Measurements from ENCODE around the gene SMAD1.

Gene SMAD1

GRCh38 chr4:145545031-145545430, 63.4 kb downstream of the SMAD1 start:
- no peak overlapping the region for H3K4me3 ChIP-seq (replicated peaks; ENCODE audit: low read depth, low read length)
- no peak for DNase-seq (ENCODE audit: extremely low read depth, low read depth)
- TF ChIP-seq, protein P1, sequence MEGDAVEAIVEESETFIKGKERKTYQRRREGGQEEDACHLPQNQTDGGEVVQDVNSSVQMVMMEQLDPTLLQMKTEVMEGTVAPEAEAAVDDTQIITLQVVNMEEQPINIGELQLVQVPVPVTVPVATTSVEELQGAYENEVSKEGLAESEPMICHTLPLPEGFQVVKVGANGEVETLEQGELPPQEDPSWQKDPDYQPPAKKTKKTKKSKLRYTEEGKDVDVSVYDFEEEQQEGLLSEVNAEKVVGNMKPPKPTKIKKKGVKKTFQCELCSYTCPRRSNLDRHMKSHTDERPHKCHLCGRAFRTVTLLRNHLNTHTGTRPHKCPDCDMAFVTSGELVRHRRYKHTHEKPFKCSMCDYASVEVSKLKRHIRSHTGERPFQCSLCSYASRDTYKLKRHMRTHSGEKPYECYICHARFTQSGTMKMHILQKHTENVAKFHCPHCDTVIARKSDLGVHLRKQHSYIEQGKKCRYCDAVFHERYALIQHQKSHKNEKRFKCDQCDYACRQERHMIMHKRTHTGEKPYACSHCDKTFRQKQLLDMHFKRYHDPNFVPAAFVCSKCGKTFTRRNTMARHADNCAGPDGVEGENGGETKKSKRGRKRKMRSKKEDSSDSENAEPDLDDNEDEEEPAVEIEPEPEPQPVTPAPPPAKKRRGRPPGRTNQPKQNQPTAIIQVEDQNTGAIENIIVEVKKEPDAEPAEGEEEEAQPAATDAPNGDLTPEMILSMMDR (IDR thresholded peaks at IDR 0.05; ENCODE audit: low read depth, low read length, missing control alignments), result no peak

DNA sequence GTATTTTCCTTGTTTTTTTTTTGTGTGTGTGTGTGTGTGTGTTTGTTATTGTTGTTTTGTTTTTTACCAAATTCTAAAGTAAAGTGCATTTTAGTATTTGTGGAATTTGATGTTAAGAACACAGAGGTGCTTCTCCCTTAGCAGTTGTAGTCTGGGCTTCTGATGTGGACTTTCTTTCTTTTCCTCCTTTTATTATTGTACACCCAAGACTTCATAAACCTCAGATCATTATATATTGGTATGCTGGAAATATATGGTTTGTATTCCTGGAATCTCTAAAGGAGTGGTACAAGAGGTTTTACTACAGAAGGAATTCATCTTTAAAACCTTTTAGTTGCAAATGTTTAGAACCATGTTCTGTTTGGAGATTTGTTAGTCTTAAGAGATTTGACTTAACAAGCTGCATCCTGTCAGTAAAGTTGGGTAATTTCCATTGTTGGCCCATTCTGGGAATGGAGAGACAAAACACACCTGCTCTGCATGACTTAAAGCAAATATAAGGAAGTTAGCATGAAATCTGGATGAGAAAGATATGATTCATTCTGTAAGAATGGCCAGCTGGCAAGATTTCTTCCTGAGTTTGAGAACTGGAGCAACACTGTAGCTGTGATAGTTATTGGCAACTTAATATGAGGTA, 64.0 kb downstream of the SMAD1 start:
- TF ChIP-seq, protein P1 (IDR thresholded peaks at IDR 0.05; ENCODE audit: low read depth, low read length, missing control alignments), result no peak
- peak; percentile 82 for DNase-seq (ENCODE audit: extremely low read depth, low read depth)
- H3K4me3 ChIP-seq (replicated peaks; ENCODE audit: low read depth, low read length), result no peak overlapping the region

DNA sequence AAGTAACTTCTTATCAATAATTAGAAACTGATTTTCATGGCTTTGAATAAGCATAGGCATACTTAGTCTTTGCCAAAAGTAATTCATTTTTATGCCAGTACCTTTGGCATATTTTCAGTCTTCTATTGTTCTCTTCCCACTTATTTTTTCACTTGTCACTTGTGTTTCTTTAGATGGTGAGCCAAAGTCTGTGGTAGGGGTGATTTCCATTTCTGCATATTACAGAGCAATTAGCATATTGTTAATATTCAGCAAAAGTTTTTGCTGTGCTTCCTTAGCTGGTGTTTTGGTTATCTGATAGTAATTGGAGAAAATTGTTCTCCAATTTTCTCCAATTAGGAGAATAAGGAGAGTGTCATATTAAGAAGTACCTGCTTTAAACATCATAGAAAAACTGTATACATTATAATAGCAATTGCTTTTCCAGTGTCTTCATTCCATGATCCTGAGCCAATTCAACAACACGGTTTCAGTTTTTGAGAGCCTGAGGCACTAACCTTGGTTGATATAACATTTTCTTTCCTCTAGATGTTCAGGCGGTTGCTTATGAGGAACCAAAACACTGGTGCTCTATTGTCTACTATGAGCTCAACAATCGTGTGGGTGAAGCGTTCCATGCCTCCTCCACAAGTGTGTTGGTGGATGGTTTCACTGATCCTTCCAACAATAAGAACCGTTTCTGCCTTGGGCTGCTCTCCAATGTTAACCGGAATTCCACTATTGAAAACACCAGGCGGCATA, 64.7 kb downstream of the SMAD1 start:
- TF ChIP-seq, protein P1 (IDR thresholded peaks at IDR 0.05; ENCODE audit: low read depth, low read length, missing control alignments), result no peak
- no peak for DNase-seq (ENCODE audit: extremely low read depth, low read depth)
- no peak overlapping the region for H3K4me3 ChIP-seq (replicated peaks; ENCODE audit: low read depth, low read length)

DNA sequence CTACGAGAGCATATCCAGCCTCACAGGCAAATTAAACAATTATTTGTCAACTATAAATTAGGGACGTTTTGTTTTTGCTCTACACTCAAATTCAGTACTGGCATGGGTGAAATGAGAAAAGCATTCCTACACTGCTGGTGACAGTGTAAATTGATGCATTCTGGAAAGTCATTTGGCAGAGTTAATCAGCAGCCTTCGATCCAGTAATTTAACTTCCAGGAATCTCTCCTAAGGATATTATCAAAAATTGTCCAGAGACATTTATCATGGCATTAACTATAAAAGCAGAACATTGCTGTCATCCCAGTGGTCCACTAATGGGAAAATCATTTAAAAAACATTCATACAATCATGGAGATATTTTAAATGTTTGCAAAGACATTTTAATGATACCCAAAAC, 70.0 kb downstream of the SMAD1 start:
- TF ChIP-seq, protein P1 (IDR thresholded peaks at IDR 0.05; ENCODE audit: low read depth, low read length, missing control alignments), result no peak
- no peak overlapping the region for H3K4me3 ChIP-seq (replicated peaks; ENCODE audit: low read depth, low read length)

GRCh38 chr4:145552181-145552822, 70.6 kb downstream of the SMAD1 start:
- H3K4me3 ChIP-seq (replicated peaks; ENCODE audit: low read depth, low read length), result no peak overlapping the region
- no peak for DNase-seq (ENCODE audit: extremely low read depth, low read depth)
- TF ChIP-seq, protein P1 (IDR thresholded peaks at IDR 0.05; ENCODE audit: low read depth, low read length, missing control alignments), result no peak

More for the DNA sequence above, 70.0 kb downstream of the SMAD1 start:
- DNase-seq (ENCODE audit: extremely low read depth, low read depth), result no peak

- TF ChIP-seq, protein P1 (IDR thresholded peaks at IDR 0.05; ENCODE audit: low read depth, low read length, missing control alignments), result no peak
- no peak overlapping the region for H3K4me3 ChIP-seq (replicated peaks; ENCODE audit: low read depth, low read length)
- DNase-seq (ENCODE audit: extremely low read depth, low read depth), result no peak
These were observed 71.7 kb downstream of the SMAD1 start for GRCh38 chr4:145553375-145553774.

Data from HFF-Myc (cell line).